HepG2 (cell line): ENCODE measurements around the gene NCBP2L. TPM values are rescaled to one million over a fixed set of nuclear protein-coding genes. Genes with fewer than 3 reads are reported as not detected.

Source experiments
- ATAC-seq: fragments of 200-7000 bp; cut with Tn5 transposase; 3 replicates; pipeline ENCODE4 v1.9.1; 2020; ENCODE audit warnings: mild to moderate bottlenecking, moderate library complexity
- BruUV-seq: library from RNA; stranded (reverse); fragments of 400-500 nt; replicated peaks from 2 replicates; lab custom pipeline; 2021; lab: Mats Ljungman, UMichigan
- CTCF ChIA-PET: fragments of 300-600 bp; formaldehyde crosslinking; extraction: SDS; loops from one replicate; lab custom pipeline; 2021; ENCODE audit warnings: low total read pairs, inconsistent platforms, low intra/inter-chr PET ratio; lab: Yijun Ruan, JAX
- POLR2A ChIA-PET: fragments of 350-600 bp; sonication (Branson Sonifier 250); formaldehyde crosslinking; loops from one replicate; lab custom pipeline; 2020; ENCODE audit warnings: antibody characterized with exemption, inconsistent platforms; lab: Yijun Ruan, JAX
- DNase-seq: peaks from one replicate; pipeline ENCODE4 v3.0.0-alpha.2; 2015; ENCODE audit warnings: low spot score
- FAIRE-seq: peaks from 3 replicates; lab custom pipeline; 2011; peaks lifted over from hg19 to GRCh38; lab: Jason Lieb, UNC
- H2AFZ ChIP-seq: one replicate; pipeline ENCODE4 v1.6.1; 2011; ENCODE audit warnings: low read length, inconsistent platforms
- H3K27ac ChIP-seq: fragments of 300-600 bp; 3 replicates; pipeline ENCODE4 v1.8.0; 2011; ENCODE audit warnings: mixed run types, mild to moderate bottlenecking, mixed read lengths, low read length, inconsistent platforms; ENCODE audit not compliant: insufficient read depth; ENCODE audit errors: extremely low read length
- H3K27me3 ChIP-seq, 2 experiments: fragments of 200-600 bp in 1 of 2; 2 replicates in 1 of 2; 3 replicates in 1 of 2; pipeline versions ENCODE4 v1.6.0 to v1.8.0; 2011; ENCODE audit warnings: low read length in 2 of 2, mild to moderate bottlenecking in 2 of 2, moderate library complexity in 2 of 2, inconsistent platforms in 1 of 2; ENCODE audit not compliant: insufficient read depth in 2 of 2, control insufficient read depth in 1 of 2
- H3K36me3 ChIP-seq, 2 experiments: fragments of 200-600 bp in 1 of 2; replicated peaks in 1 of 2; 2 replicates in 1 of 2; 3 replicates in 1 of 2; pipeline versions ENCODE4 v1.5.1 to v1.8.0; 2011; ENCODE audit warnings: low read length in 2 of 2, inconsistent platforms in 1 of 2; ENCODE audit not compliant: insufficient read depth in 2 of 2, control insufficient read depth in 1 of 2
- H3K4me1 ChIP-seq: 2 replicates; pipeline ENCODE4 v1.5.1; 2012; ENCODE audit warnings: low read length, inconsistent platforms; ENCODE audit not compliant: insufficient read depth
- H3K4me2 ChIP-seq: 2 replicates; pipeline ENCODE4 v1.6.0; 2011; ENCODE audit warnings: low read depth, low read length, inconsistent platforms
- H3K4me3 ChIP-seq, 3 experiments: fragments of 200-600 bp in 1 of 3; sonication (generic), shearing (Covaris generic) in 1 of 3; replicated peaks in 1 of 3; 2 replicates each; pipeline ENCODE4 v1.5.1; 2011 to 2016; ENCODE audit warnings: low read length in 3 of 3, inconsistent platforms in 2 of 3, low read depth in 2 of 3, mild to moderate bottlenecking in 2 of 3, control low read depth in 1 of 3, mixed read lengths in 1 of 3; ENCODE audit not compliant: insufficient read depth in 1 of 3
- H3K79me2 ChIP-seq: one replicate; pipeline ENCODE4 v1.6.1; 2011; ENCODE audit warnings: low read length, inconsistent platforms; ENCODE audit not compliant: insufficient read depth
- H3K9ac ChIP-seq: 2 replicates; pipeline ENCODE4 v1.6.0; 2011; ENCODE audit warnings: mild to moderate bottlenecking, low read depth, low read length, inconsistent platforms; ENCODE audit not compliant: insufficient read depth
- H3K9me3 ChIP-seq: 2 replicates; pipeline ENCODE4 v1.5.1; 2012; ENCODE audit warnings: mild to moderate bottlenecking, low read length
- H4K20me1 ChIP-seq: 2 replicates; pipeline ENCODE4 v1.6.0; 2011; ENCODE audit warnings: inconsistent platforms, mild to moderate bottlenecking, low read length, moderate library complexity; ENCODE audit not compliant: insufficient read depth
- ARNT2 ChIP-seq: sonication (generic); formaldehyde crosslinking; IDR thresholded peaks from 2 replicates; pipeline ENCODE4 v1.8.0; 2022; ENCODE audit warnings: mild to moderate bottlenecking, low read depth, missing genetic modification reagents, moderate library complexity
- CHD2 ChIP-seq: IDR thresholded peaks from 2 replicates; pipeline ENCODE4 v1.6.1; 2011; ENCODE audit warnings: low read depth, low read length, improper control_type of control experiment
- FOXA1 ChIP-seq, 2 experiments: fragments of 450-650 bp in 1 of 2; sonication (generic) in 1 of 2; formaldehyde crosslinking in 1 of 2; IDR thresholded peaks; 2 replicates each; pipeline versions ENCODE4 v1.4.0 to v1.6.1; 2016 to 2020; ENCODE audit warnings: missing genetic modification reagents in 1 of 2
- KLF11 ChIP-seq: IDR thresholded peaks from 2 replicates; pipeline ENCODE4 v1.6.1; 2016; ENCODE audit warnings: missing compliant biosample characterization
- MAZ ChIP-seq, 2 experiments: sonication (generic) in 1 of 2; formaldehyde crosslinking in 1 of 2; IDR thresholded peaks; 2 replicates each; pipeline versions ENCODE4 v1.5.0 to v1.6.1; 2012 to 2020; ENCODE audit warnings: low read depth in 2 of 2, mild to moderate bottlenecking in 2 of 2, borderline replicate concordance in 1 of 2, improper control_type of control experiment in 1 of 2, low read length in 1 of 2, missing genetic modification reagents in 1 of 2, moderate library complexity in 1 of 2
- RBM39 ChIP-seq: fragments of 200-400 bp; formaldehyde crosslinking; IDR thresholded peaks from one replicate; pipeline ENCODE4 v1.6.1; 2018; ENCODE audit warnings: antibody characterized with exemption, mild to moderate bottlenecking, low read depth, low read length; ENCODE audit not compliant: poor library complexity, severe bottlenecking
- SOX13 ChIP-seq, 3 experiments: fragments of 450-650 bp in 1 of 3; sonication (generic) in 1 of 3; formaldehyde crosslinking in 1 of 3; IDR thresholded peaks in 2 of 3; conservative IDR thresholded peaks in 1 of 3; 2 replicates each; pipeline versions ENCODE4 v1.5.0 to v1.6.1; 2016 to 2020; ENCODE audit warnings: antibody characterized with exemption in 1 of 3, mild to moderate bottlenecking in 1 of 3, missing compliant biosample characterization in 1 of 3, missing genetic modification reagents in 1 of 3, moderate library complexity in 1 of 3
- WIZ ChIP-seq: sonication (generic); formaldehyde crosslinking; IDR thresholded peaks from 2 replicates; pipeline ENCODE4 v1.5.1; 2020; ENCODE audit warnings: mild to moderate bottlenecking, missing genetic modification reagents
- ZBTB1 ChIP-seq: sonication (generic); formaldehyde crosslinking; IDR thresholded peaks from 2 replicates; pipeline ENCODE4 v1.4.0; 2020; ENCODE audit warnings: missing genetic modification reagents, borderline replicate concordance
- ZEB1 ChIP-seq: IDR thresholded peaks from 2 replicates; pipeline ENCODE4 v1.6.1; 2012; ENCODE audit warnings: mild to moderate bottlenecking, low read depth, inconsistent platforms; ENCODE audit not compliant: insufficient replicate concordance
- ZHX1 ChIP-seq: sonication (generic); formaldehyde crosslinking; IDR thresholded peaks from 2 replicates; pipeline ENCODE4 v1.8.1; 2022; ENCODE audit warnings: low read depth, mild to moderate bottlenecking, missing genetic modification reagents
- ZMYM2 ChIP-seq: sonication (generic); formaldehyde crosslinking; IDR thresholded peaks from 2 replicates; pipeline ENCODE4 v1.8.0; 2022; ENCODE audit warnings: mild to moderate bottlenecking, missing genetic modification reagents
- ZNF44 ChIP-seq: sonication (generic); formaldehyde crosslinking; IDR thresholded peaks from 2 replicates; pipeline ENCODE4 v1.5.1; 2020; ENCODE audit warnings: mild to moderate bottlenecking, missing genetic modification reagents
- ZNF780A ChIP-seq: sonication (generic); formaldehyde crosslinking; IDR thresholded peaks from 2 replicates; pipeline ENCODE4 v1.8.0; 2022; ENCODE audit warnings: mild to moderate bottlenecking, missing genetic modification reagents, moderate library complexity
- WGBS: methylation state at CpG from one replicate; pipeline ENCODE4 v1.1.6; 2017; ENCODE audit warnings: low lambda C conversion rate; 5-methylcytosine and 5-hydroxymethylcytosine counted together
- in situ Hi-C: cut with HindIII; loops from 2 replicates; pipeline ENCODE4 v1.10.0; 2017; ENCODE audit warnings: low pct_unique_long_range_greater_than_20kb; ENCODE audit not compliant: extremely low pct_ligation_motif_present
- intact Hi-C: fragments of 100-400 bp; cut with micrococcal nuclease; formaldehyde crosslinking; loops from one replicate; pipeline ENCODE4 v1.10.0; 2022; ENCODE audit not compliant: unreplicated experiment
- polyA plus RNA-seq, 8 experiments: library from polyadenylated mRNA; depleted of rRNA in 3 of 8; stranded (reverse) in 7 of 8; unstranded in 1 of 8; fragments of >200 nt; fragmentation: Illumina TruSeq in 4 of 8; extraction: Trizol in 4 of 8; gene quantifications; 2 replicates each; pipeline versions ENCODE4 v1.2.1 to v1.2.3, GENCODE V29; 2011 to 2016; ENCODE audit warnings: low read depth in 4 of 8, missing spikeins in 1 of 8, mixed read lengths in 1 of 8; ENCODE audit not compliant: insufficient read depth in 1 of 8
- total RNA-seq, 5 experiments: library from RNA; depleted of rRNA; stranded (reverse); fragments of >200 nt; fragmentation: Illumina TruSeq; extraction: Trizol; gene quantifications; 2 replicates each; pipeline ENCODE4 v1.2.3, GENCODE V29; 2016; ENCODE audit warnings: low read depth in 1 of 5
- TF ChIP-seq, protein P1 (sequence below): IDR thresholded peaks from 2 replicates; pipeline ENCODE4 v1.6.1; 2016; ENCODE audit warnings: missing biosample characterization, missing genetic modification reagents, low read depth
- TF ChIP-seq, protein P2 (sequence below): sonication (generic); formaldehyde crosslinking; IDR thresholded peaks from 2 replicates; pipeline ENCODE4 v1.4.0; 2020; ENCODE audit warnings: missing genetic modification reagents

NCBP2L gene
- total and polyA plus RNA-seq, 2 of the 13 experiments (the other 11 are each of a cell fraction or from before 2014, with no cell fraction given) = not detected

DNA sequence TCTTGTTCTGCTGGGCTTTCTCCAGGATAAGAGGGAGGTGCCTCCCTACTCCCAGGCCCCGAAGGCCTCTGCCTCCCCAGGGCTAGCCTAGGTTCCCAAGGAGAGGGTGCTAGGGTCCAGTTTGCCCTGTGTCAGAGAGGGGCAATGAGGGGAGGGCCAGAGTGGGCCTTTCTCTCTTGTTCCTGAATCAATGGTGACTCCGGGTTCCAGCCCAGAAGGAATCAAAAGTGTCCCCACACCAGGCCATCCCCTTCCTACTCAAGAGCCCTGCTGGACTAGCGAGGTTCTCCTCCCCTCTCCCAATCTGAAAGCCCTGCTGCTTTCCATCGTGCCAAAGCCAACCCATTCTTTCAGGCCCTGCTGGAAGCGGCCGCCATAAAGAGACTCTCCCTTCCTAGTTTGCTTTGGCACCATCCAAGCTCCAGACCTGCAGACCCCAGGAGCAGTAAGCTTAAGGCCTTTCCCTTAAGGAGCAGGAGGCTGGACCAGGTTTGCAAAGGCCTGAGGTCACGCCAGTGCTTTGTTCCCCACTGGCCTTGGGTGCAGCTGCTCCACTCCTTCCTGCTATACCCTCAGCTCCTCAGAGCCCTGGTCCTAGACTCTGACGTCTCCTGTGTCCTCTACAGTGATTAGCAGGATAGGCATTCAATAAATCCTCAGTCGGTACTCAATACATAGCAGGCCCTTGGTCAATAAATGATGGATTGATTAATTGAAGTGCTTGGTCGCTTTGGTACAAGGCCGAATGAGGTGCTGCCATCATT is 12.5 kb upstream of the NCBP2L start:
- Histone ChIP-seq H2AFZ (no peak overlapping the region), H3K9me3 (no peaks in the 10 kb centered on the region), H3K4me1 (no peaks in the 10 kb centered on the region), H3K27me3 (no peaks in the 10 kb centered on the region), H3K79me2 (no peaks in the 10 kb centered on the region), H3K36me3 (no peaks in the 10 kb centered on the region), H3K4me2 (no peak overlapping the region), H4K20me1 (no peaks in the 10 kb centered on the region), H3K9ac (no peak overlapping the region), H3K27ac (no peak overlapping the region), H3K4me3 (no peak overlapping the region)
- POLR2A ChIA-PET = no interaction called here
- in situ Hi-C loops = no loop called here
- no peak for DNase-seq
- CTCF ChIA-PET = no interaction called here
- no peak for ATAC-seq
- no peak for FAIRE-seq
- no TSS peak for BruUV-seq
- 48% methylated on average over 4 of the region's 11 CpGs for WGBS
- intact Hi-C loops = no loop called here
- TF ChIP-seq ZHX1 (CRISPR knock-in tag) (no peak), ZNF44 (no peak), RBM39 (no peak), ZBTB1 (CRISPR knock-in tag) (no peak), WIZ (CRISPR knock-in tag) (no peak), ZMYM2 (CRISPR knock-in tag) (no peak), MAZ (IDR thresholded peaks at IDR 0.05; ENCODE audit: borderline replicate concordance, low read depth, low read length) (no peak), MAZ (CRISPR knock-in tag; IDR thresholded peaks at IDR 0.05; ENCODE audit: low read depth) (no peak), ZNF780A (no peak), ZEB1 (no peak), CHD2 (no peak), SOX13 (IDR thresholded peaks at IDR 0.05) (no peak), SOX13 (CRISPR knock-in tag; conservative IDR thresholded peaks at IDR 0.05 in 1 of 2, IDR thresholded peaks at IDR 0.05 in 1 of 2) (no peak), KLF11 (CRISPR knock-in tag) (no peak), ARNT2 (CRISPR knock-in tag) (no peak), FOXA1 (IDR thresholded peaks at IDR 0.05) (no peak), FOXA1 (CRISPR knock-in tag; IDR thresholded peaks at IDR 0.05) (no peak)
- TF ChIP-seq, protein P1, sequence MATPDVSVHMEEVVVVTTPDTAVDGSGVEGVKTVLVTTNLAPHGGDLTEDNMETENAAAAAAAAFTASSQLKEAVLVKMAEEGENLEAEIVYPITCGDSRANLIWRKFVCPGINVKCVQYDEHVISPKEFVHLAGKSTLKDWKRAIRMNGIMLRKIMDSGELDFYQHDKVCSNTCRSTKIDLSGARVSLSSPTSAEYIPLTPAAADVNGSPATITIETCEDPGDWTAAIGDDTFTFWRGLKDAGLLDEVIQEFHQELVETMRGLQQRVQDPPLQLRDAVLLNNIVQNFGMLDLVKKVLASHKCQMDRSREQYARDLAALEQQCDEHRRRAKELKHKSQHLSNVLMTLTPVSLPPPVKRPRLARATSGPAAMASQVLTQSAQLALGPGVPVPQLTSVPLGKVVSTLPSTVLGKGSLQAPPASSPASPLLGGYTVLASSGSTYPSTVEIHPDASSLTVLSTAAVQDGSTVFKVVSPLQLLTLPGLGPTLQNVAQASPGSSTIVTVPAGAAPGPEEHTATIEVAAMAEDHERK (CRISPR knock-in tag) = no peak
- TF ChIP-seq, protein P2, sequence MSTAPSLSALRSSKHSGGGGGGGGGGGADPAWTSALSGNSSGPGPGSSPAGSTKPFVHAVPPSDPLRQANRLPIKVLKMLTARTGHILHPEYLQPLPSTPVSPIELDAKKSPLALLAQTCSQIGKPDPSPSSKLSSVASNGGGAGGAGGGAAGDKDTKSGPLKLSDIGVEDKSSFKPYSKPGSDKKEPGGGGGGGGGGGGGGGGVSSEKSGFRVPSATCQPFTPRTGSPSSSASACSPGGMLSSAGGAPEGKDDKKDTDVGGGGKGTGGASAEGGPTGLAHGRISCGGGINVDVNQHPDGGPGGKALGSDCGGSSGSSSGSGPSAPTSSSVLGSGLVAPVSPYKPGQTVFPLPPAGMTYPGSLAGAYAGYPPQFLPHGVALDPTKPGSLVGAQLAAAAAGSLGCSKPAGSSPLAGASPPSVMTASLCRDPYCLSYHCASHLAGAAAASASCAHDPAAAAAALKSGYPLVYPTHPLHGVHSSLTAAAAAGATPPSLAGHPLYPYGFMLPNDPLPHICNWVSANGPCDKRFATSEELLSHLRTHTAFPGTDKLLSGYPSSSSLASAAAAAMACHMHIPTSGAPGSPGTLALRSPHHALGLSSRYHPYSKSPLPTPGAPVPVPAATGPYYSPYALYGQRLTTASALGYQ = no peak
